ENCODE data around the gene DEFB131B.
A peak's percentile ranks its signal among the peaks of the same experiment; 100 is the strongest.
"Not testable (repeated sequence)": the region's sequence is repeated elsewhere in the genome, so short reads cannot be mapped to it uniquely, and the experiment has no call there.

Gene DEFB131B

GRCh38 chr11:71876262-71876661 lies 2.0 kb upstream of the DEFB131B start:
- not testable (repeated sequence) for H3K27ac Mint-ChIP-seq; H3K9me3 Mint-ChIP-seq; H3K27me3 Mint-ChIP-seq (ENCODE audit: low read depth); H3K4me1 Mint-ChIP-seq; H3K4me3 Mint-ChIP-seq
- H3K36me3 Mint-ChIP-seq (ENCODE audit: low read depth) = peaks cover 23% of the 10 kb centered on the region

DNA sequence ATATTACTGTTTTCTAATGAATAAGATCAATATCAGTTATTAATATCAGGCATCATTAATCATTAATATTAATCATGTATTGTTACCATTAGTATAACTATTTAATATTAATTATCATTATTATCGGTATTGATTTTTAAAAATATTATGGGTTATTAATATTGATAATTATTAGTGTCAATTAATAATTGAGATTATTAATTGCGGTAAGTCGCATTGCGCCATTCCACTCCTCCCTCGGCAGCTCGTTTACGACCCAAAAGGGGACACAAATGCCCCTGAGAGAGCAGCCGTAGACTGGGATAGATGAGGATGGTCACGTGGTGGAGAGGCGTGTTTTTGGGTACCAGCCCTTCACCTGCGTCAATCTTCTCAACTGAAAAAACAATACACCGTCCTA lies 7.6 kb downstream of the DEFB131B start:
- not testable (repeated sequence) for H3K4me1 Mint-ChIP-seq; H3K27me3 Mint-ChIP-seq (ENCODE audit: low read depth); H3K27ac Mint-ChIP-seq; H3K9me3 Mint-ChIP-seq; H3K4me3 Mint-ChIP-seq
- peaks cover 28% of the 10 kb centered on the region for H3K36me3 Mint-ChIP-seq (ENCODE audit: low read depth)

- H3K27me3 Mint-ChIP-seq (ENCODE audit: low read depth); H3K4me1 Mint-ChIP-seq; H3K9me3 Mint-ChIP-seq; H3K4me3 Mint-ChIP-seq: not testable (repeated sequence)
- peak overlapping the region; percentile 54 to 85 (median 80) for H3K27ac Mint-ChIP-seq
- peaks cover 40% of the 10 kb centered on the region for H3K36me3 Mint-ChIP-seq (ENCODE audit: low read depth)
Measured at GRCh38 chr11:71888335-71889010, 10.2 kb downstream of the DEFB131B start.

- not testable (repeated sequence) for H3K4me1 Mint-ChIP-seq, H3K4me3 Mint-ChIP-seq
- Mint-ChIP-seq H3K27me3 (ENCODE audit: low read depth) (peaks cover 11% of the 10 kb centered on the region), H3K9me3 (peaks cover 14% of the 10 kb centered on the region), H3K27ac (peak overlapping the region in 1 of 3 experiments; percentile 54), H3K36me3 (ENCODE audit: low read depth) (peaks cover 49% of the 10 kb centered on the region)
Measured at GRCh38 chr11:71889181-71889872, 11.1 kb downstream of the DEFB131B start.

- peaks cover 7% of the 10 kb centered on the region for H3K27me3 Mint-ChIP-seq (ENCODE audit: low read depth)
- peaks cover 11% of the 10 kb centered on the region for H3K9me3 Mint-ChIP-seq
- H3K27ac Mint-ChIP-seq = no peak overlapping the region
- H3K36me3 Mint-ChIP-seq (ENCODE audit: low read depth) = peaks cover 59% of the 10 kb centered on the region
- no peak for TF ChIP-seq CTCF (IDR thresholded peaks at IDR 0.05; ENCODE audit: unreplicated experiment in 3 of 3)
- H3K4me3 Mint-ChIP-seq = no peak overlapping the region
- peaks cover 2% of the 10 kb centered on the region for H3K4me1 Mint-ChIP-seq
Measured at GRCh38 chr11:71895961-71896360, 17.7 kb downstream of the DEFB131B start.

DNA sequence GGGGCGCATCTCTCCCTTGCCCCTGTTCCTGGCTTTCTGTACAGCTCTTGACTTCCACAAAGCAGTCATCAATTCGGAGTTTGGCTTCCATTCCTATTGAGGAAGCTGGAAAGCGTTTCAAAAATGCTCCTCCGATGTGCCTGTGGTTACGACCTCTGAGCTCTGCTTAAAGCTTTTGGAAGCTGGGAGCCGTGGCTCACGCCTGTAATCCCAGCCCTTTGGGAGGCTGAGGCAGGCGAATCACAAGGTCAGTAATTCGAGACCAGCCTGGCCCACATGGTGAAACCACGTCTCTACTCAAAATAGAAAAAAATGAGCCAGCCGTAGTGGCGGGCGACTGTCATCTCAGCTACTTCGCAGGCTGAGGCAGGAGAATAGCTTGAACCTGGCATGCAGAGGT lies 22.9 kb downstream of the DEFB131B start:
- H3K27ac Mint-ChIP-seq; H3K4me1 Mint-ChIP-seq; H3K4me3 Mint-ChIP-seq; H3K27me3 Mint-ChIP-seq (ENCODE audit: low read depth); H3K9me3 Mint-ChIP-seq: not testable (repeated sequence)
- peaks cover 55% of the 10 kb centered on the region for H3K36me3 Mint-ChIP-seq (ENCODE audit: low read depth)

DNA sequence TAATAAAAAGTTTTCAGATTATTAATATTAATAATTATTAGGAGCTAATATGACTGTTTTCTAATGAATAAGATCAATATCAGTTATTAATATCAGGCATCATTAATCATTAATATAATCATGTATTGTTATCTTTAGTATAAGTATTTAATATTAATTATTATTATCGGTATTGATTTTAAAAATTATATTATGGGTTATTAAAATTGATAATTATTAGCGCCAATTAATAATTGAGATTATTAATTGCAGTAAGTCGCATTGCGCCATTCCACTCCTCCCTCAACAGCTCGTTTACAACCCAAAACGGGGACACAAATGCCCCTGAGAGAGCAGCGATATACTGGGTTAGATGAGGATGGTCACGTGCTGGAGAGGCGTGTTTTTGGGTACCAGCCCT lies 30.0 kb downstream of the DEFB131B start:
- Mint-ChIP-seq H3K36me3 (ENCODE audit: low read depth) (peaks cover 48% of the 10 kb centered on the region), H3K4me1 (no peaks in the 10 kb centered on the region), H3K27ac (no peak overlapping the region), H3K9me3 (peaks cover 4% of the 10 kb centered on the region), H3K27me3 (ENCODE audit: low read depth) (no peaks in the 10 kb centered on the region), H3K4me3 (no peak overlapping the region)
- TF ChIP-seq CTCF (IDR thresholded peaks at IDR 0.05; ENCODE audit: unreplicated experiment in 3 of 3) = no peak

GRCh38 chr11:71910775-71911174 lies 32.5 kb downstream of the DEFB131B start:
- not testable (repeated sequence) for H3K27ac Mint-ChIP-seq; H3K27me3 Mint-ChIP-seq (ENCODE audit: low read depth); H3K4me3 Mint-ChIP-seq; H3K4me1 Mint-ChIP-seq; H3K9me3 Mint-ChIP-seq
- H3K36me3 Mint-ChIP-seq (ENCODE audit: low read depth) = peaks cover 56% of the 10 kb centered on the region

DNA sequence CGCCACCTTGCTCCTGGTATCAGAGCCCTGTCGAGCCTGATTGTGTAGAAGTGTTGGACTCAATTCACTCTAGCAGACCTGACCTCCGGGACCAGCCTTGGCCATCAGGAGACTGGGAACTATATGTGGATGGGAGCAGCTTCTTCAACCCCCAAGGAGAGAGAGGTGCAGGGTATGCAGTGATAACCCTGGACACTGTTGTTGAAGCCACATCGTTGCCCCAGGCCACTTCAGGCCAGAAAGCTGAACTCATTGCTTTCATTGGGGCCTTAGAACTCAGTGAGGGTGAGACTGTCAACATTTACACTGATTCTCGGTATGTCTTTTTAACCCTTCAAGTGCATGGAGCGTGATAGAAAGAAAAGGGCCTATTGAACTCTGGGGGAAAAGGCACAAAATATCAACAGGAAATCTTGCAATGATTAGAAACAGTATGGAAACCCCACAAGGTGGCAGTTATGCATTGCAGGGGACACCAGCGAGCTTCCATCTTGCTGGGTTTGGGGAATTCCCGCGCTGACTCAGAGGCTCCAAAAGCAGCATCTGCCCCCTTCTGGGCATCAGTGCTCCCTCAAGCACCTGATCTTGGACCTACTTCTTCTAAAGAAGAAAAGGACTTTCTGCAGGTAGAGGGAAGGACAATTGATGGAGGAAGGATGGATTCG lies 33.2 kb downstream of the DEFB131B start:
- not testable (repeated sequence) for H3K27me3 Mint-ChIP-seq (ENCODE audit: low read depth); H3K27ac Mint-ChIP-seq; H3K9me3 Mint-ChIP-seq; H3K4me3 Mint-ChIP-seq; H3K4me1 Mint-ChIP-seq
- peaks cover 56% of the 10 kb centered on the region for H3K36me3 Mint-ChIP-seq (ENCODE audit: low read depth)

GRCh38 chr11:71911986-71912340 lies 33.7 kb downstream of the DEFB131B start:
- peaks cover 57% of the 10 kb centered on the region for H3K36me3 Mint-ChIP-seq (ENCODE audit: low read depth)
- H3K4me3 Mint-ChIP-seq; H3K9me3 Mint-ChIP-seq; H3K4me1 Mint-ChIP-seq; H3K27me3 Mint-ChIP-seq (ENCODE audit: low read depth); H3K27ac Mint-ChIP-seq: not testable (repeated sequence)
